ENCODE data around the gene PACRG.

The PACRG gene

DNA sequence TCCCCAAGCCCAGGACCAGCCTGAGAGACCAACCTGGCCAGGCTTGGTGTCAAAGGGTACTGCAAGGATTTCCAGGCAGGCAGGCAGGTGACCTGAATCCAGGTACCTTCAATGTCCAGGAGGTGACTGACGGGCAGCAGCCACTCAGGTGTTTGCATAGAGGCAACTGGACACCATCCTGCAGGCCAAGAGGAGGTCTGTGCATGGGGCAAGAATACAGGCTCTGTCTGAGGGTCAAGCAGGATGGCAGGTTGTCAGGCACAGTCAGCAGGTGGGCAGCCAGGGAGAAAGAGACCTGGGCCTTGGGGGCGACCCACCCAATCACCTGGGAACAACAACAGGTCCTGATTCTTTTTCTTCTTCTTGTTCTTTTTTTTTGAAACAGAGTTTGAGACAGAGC is 527.5 kb downstream of the PACRG start:
- no peak for DNase-seq

GRCh38 chr6:163259689-163260088 is 531.9 kb downstream of the PACRG start:
- no peak for DNase-seq

GRCh38 chr6:163260111-163260895 is 532.5 kb downstream of the PACRG start:
- no peak for DNase-seq

- DNase-seq: no peak
These were observed 533.1 kb downstream of the PACRG start for GRCh38 chr6:163260911-163261310.

DNA sequence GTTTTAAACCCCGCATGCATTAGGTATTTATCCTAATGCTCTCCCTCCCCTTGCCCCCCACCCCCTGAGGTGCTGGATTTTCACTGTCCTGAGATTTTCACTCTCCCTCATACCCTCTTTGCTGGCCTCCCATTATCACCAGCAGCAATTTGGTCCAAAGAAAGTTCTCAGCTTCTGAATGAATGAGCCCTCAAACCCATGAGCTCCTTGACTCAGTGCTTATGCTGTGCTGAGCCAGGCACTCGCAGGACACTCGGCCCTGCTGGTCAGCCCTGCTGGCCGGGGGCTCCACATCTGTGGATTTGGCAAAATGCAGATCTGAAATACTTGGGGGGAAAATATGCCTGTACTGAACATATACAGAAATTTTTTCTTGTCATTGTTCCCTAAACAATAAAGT is 533.6 kb downstream of the PACRG start:
- no peak for DNase-seq

DNA sequence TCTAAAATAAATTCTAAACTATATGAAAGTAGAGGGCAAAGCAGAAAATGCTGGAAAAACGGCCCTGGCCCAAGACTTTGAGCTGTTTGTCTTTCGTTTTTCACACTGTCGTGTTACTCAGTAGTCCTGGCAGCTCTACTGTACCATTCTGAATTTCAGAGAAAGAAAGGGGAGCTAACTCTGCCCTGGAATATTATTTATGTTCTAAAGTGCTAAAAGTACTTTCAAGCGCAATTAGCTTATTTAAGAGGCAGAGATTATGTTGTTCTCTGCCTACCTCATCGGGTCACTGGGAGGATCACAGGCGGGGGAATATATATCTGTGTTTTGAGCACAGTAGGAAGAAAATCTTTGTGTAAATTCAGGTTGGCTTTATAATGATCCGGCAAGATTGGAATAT is 534.3 kb downstream of the PACRG start:
- no peak for DNase-seq

DNA sequence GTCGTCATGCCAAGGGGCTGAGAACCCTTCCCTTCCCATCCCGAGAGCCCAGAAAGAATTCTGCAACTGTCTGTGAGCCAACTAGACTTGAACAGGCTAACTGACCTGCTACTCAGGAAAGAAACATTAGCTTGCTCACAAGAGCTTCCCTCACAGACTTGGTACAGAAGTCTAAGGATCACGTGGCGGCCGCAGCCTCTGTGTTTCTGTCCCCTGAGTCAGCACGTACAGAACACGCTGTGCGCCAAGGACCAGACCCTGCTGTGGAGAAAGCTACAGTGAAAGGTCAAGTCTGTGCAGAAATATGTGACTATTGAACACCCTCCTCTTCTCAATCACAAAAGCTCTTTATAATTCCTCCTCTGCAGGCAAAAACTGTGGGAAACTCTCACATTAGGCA is 535.4 kb downstream of the PACRG start:
- DNase-seq: no peak

GRCh38 chr6:163263998-163264661 is 536.4 kb downstream of the PACRG start:
- DNase-seq: no peak

DNA sequence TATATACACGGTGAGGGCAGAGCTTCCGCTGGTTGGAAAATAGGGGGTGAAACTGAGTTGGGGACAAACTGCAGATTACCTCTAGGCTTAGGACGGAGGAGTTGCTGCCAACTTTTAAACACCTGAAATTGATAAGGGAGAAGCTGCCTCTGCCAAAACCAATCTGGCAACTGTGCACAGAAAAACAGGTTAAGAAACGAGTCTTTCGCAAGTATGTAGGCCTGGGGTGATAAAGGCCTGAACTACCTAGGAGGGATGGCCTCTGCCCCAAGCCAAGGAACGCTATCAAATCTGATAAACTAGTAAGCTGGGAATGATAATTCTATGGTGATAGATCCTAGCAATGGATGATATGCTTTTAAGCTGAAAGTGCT is 536.9 kb downstream of the PACRG start:
- no peak for DNase-seq

DNA sequence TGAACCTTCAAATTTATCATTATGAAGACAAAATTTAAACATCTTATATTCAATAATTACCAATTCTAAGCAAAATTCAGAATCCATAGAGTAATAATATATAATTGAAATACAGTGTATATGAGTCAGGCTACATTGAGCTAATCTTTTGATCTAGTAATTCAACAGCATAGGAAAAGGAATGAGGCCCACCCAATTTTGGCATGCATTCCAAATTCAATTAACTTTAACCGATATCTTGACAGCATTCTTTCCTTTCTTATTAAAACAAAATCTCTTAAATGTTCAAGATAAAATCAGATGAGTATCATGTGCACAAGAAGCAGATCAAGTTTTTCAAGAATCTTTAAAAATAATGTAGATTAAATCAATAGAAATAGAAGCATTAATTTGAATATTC is 553.9 kb downstream of the PACRG start:
- no peak for DNase-seq

DNA sequence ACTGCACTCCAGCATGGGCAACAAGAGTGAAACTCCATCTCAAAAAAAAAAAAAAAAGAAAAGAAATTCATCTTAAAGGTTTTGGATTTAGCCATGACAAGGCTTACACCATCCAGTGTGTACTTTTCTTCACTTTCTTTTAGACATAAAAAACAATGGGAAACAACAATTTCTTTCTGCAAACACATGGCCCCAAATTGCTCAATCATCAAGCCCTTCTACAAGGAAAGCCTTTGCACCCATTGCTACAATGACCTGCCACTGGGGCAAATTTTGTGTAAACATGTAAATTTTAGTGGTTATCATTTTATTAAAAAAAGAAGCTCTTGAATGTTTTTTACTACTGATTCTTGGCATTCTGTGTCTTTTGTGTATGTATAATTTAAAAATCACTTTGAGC is 554.9 kb downstream of the PACRG start:
- no peak for DNase-seq

DNA sequence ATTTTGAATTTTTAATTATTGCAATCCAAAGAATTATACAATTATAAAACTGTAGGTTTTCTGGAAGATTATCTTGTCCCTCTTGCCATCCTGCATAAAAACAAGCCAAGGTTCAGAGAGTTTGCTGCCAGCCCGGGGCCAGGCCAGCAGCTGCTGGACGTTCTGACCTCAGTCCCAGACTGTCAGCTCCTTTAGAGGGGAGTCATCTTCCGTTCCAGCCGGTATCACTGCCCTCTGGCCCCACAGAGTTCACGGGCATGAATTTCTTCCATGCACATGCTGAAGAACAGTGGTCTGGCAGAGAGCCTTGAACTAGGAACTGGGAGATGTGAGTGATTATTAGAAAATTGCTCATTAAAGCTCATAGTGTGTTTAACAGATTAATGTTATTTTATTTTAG is 556.4 kb downstream of the PACRG start:
- no peak for DNase-seq

- DNase-seq: no peak
These were observed 557.9 kb downstream of the PACRG start for GRCh38 chr6:163285691-163286090.

GRCh38 chr6:163287626-163288025 is 559.9 kb downstream of the PACRG start:
- DNase-seq: no peak

DNA sequence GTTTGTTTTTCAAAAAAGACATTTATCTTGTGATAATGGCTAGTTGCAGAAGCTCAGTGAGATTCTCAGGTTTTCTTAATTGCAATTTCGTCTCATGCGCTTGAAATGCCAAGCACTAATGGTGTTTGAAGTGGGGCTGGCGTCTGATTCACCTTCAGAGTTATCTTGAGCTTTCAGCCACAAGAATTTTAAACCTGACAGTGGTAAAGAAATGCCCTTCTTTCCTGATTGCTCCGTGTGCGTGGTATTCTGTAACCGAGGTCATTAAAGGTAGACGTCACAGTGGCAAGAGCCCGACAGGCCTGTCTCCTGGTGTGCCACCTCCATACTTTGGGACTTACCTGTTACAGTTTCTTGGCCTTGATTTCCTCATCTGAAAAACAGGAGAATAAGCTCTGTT is 560.3 kb downstream of the PACRG start:
- DNase-seq: no peak

GRCh38 chr6:163288915-163289314 is 561.1 kb downstream of the PACRG start:
- DNase-seq: no peak

- no peak for DNase-seq
These were observed 561.7 kb downstream of the PACRG start for GRCh38 chr6:163289447-163289846.

GRCh38 chr6:163290545-163291274 is 562.9 kb downstream of the PACRG start:
- no peak for DNase-seq

DNA sequence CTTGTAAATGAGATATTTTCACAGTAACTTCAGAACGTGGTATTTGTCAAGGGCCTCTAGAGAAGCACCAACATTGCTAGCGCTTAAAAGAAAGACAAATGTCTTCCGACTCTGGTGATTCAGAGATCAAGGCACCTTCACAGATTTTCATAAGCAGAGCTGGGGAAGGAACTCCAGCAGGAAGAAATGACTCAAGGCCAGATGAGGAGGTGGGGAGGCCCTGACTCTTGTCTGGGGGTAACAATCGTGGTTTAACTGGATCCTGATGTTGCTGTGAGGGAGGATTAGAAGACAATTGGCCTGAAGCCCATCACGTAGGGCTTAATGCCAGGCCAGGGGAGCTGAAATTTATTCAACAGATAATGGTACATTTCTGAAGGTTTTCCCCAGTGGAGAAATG is 563.8 kb downstream of the PACRG start:
- no peak for DNase-seq

GRCh38 chr6:163293286-163293685 is 565.5 kb downstream of the PACRG start:
- no peak for DNase-seq

GRCh38 chr6:163294734-163295133 is 567.0 kb downstream of the PACRG start:
- no peak for DNase-seq

- DNase-seq: no peak
These were observed 569.2 kb downstream of the PACRG start for GRCh38 chr6:163296835-163297519.

DNA sequence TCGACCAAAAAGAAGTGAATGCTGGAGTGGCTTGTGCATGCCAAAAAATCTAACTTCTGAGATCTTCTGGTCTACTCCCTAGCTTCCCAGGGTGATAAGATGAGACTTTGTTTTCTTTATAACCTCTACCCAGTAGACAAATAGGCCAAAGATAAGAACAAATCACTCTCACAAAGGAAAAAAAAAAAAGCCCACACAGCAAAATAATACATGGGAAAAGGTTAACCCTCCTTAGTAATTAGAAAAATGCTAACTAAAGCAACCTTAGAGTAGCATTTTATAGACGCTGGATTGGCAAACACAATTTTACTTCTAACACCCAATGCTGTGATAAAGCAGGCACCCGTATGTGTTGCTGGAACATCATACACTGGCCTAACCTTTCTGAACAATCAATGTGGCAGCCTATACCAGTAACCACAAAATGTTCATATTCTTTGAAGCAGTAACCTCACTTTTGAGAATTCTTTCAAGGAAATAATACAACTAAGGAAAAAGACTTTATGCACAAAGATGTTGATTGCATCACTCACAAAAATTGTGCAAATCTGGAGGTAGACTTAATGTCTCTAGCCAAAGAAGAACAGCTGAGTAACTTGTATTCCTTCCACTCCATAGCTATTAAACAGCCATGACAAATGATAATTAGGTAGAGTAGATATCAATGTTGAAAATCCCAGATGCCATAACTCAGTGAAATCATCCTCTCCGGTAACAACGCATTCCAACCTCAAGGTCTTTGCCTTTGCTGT is 570.5 kb downstream of the PACRG start:
- no peak for DNase-seq

Data from T1000 (cell line).